ENCODE measurements around the gene SPAG16.

DNA sequence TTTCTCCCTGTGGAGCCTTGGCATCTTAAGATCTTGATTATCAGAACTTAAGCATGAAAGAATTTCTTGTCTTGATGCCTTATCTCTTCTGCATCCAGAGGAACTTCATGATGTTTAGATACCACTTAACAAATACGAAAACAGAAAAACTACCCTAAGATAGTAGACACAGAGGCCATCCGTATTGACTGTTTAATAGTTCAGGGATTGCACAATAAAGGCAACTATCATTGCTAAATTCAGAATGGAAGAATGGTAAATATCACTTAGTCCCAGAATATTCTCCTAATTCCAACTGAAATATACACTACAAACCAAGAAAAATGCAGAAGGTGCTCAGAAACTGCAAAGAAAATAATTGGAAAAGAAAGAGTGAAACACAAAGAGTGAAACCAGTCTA lies 912.0 kb downstream of the SPAG16 start:
- TF ChIP-seq CTCF (IDR thresholded peaks at IDR 0.05) (no peak), POLR2A (IDR thresholded peaks at IDR 0.05) (no peak)
